ENCODE measurements around the gene TCF3.
"Not testable (repeated sequence)": the region's sequence is repeated elsewhere in the genome, so short reads cannot be mapped to it uniquely, and the experiment has no call there.

Gene TCF3

GRCh38 chr19:1672769-1673644 is 20.6 kb upstream of the TCF3 start:
- DNase-seq: no peak

GRCh38 chr19:1672038-1672768 is 19.8 kb upstream of the TCF3 start:
- DNase-seq: peak; percentile 68

- peak; percentile 74 for DNase-seq
Observed at GRCh38 chr19:1671716-1672037, 19.3 kb upstream of the TCF3 start.

GRCh38 chr19:1670747-1671146 is 18.3 kb upstream of the TCF3 start:
- not testable (repeated sequence) for DNase-seq

GRCh38 chr19:1668486-1669270 is 16.3 kb upstream of the TCF3 start:
- no peak for DNase-seq

GRCh38 chr19:1668048-1668485 is 15.7 kb upstream of the TCF3 start:
- no peak for DNase-seq

GRCh38 chr19:1665565-1666047 is 13.2 kb upstream of the TCF3 start:
- DNase-seq: no peak

GRCh38 chr19:1663852-1664251 is 11.4 kb upstream of the TCF3 start:
- no peak for DNase-seq

- not testable (repeated sequence) for DNase-seq
Observed at GRCh38 chr19:1663227-1663626, 10.8 kb upstream of the TCF3 start.

GRCh38 chr19:1661995-1662394 is 9.6 kb upstream of the TCF3 start:
- no peak for DNase-seq

- no peak for DNase-seq
Observed at GRCh38 chr19:1659084-1659427, 6.6 kb upstream of the TCF3 start.

- DNase-seq: no peak
Observed at GRCh38 chr19:1658150-1659083, 6.0 kb upstream of the TCF3 start.

- DNase-seq: no peak
Observed at GRCh38 chr19:1657746-1658145, 5.3 kb upstream of the TCF3 start.

- DNase-seq: no peak
Observed at GRCh38 chr19:1656988-1657536, 4.6 kb upstream of the TCF3 start.

GRCh38 chr19:1655987-1656608 is 3.7 kb upstream of the TCF3 start:
- DNase-seq: no peak

- no peak for DNase-seq
Observed at GRCh38 chr19:1655131-1655981, 2.9 kb upstream of the TCF3 start.

GRCh38 chr19:1654178-1654792 is 1.9 kb upstream of the TCF3 start:
- no peak for DNase-seq

GRCh38 chr19:1653300-1653628 is 849 bp upstream of the TCF3 start:
- no peak for DNase-seq

GRCh38 chr19:1651568-1652291 is 685 bp downstream of the TCF3 start:
- DNase-seq: no peak

All from 8988T (cell line).